Mucosa of rectum (tissue), 2 donors: ENCODE results near the gene MOSMO.

Source experiments
- H3K27ac ChIP-seq, 2 donors: one replicate each; pipeline ENCODE4 v1.7.0; 2013; ENCODE audit warnings: inconsistent platforms in 2 of 2, low read depth in 2 of 2, low read length in 2 of 2
- H3K27me3 ChIP-seq, 2 donors: one replicate each; pipeline ENCODE4 v1.7.0; 2013; ENCODE audit warnings: low read length in 2 of 2; ENCODE audit not compliant: control insufficient read depth in 2 of 2, insufficient read depth in 2 of 2
- H3K36me3 ChIP-seq, 2 donors: one replicate each; pipeline ENCODE4 v1.7.0; 2013; ENCODE audit warnings: low read length in 2 of 2; ENCODE audit not compliant: control insufficient read depth in 2 of 2, insufficient read depth in 2 of 2
- H3K4me1 ChIP-seq, 2 donors: one replicate each; pipeline ENCODE4 v1.7.0; 2013; ENCODE audit warnings: low read length in 2 of 2, mild to moderate bottlenecking in 1 of 2; ENCODE audit not compliant: control insufficient read depth in 2 of 2, insufficient read depth in 2 of 2
- H3K4me3 ChIP-seq, 2 donors: one replicate each; pipeline ENCODE4 v1.7.0; 2013; ENCODE audit warnings: low read length in 2 of 2
- H3K9ac ChIP-seq, 2 donors: one replicate each; pipeline ENCODE4 v1.7.0; 2013; ENCODE audit warnings: low read length in 2 of 2, low read depth in 1 of 2, mild to moderate bottlenecking in 1 of 2
- H3K9me3 ChIP-seq, 2 donors: one replicate each; pipeline ENCODE4 v1.7.0; 2013; ENCODE audit warnings: low read length in 2 of 2; ENCODE audit not compliant: control insufficient read depth in 2 of 2
- donor health status: healthy.
- donor health status: Normal muscosa, but diverticular disease.

MOSMO gene

DNA sequence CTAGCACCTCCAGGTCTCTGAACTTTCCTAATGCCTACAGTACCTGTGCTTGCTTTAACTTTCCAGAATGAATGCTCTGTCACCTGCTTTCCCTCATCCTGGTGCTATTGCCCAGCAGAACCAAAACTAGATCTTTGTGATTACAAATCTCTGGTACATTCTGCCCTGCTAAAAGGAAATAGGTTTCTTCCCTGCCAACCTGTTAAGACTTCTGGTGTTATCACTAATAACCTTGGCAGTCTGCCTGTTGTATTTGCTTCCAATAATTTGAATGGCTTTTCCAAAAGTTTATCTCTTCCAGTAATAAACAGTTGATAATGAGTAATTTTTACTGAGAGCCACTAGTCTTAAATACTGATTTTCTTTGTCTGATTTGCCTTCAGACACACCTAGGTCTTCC is 22.4 kb upstream of the MOSMO start:
- Histone ChIP-seq H3K9me3 (no peaks in the 10 kb centered on the region), H3K9ac (no peak overlapping the region), H3K36me3 (peaks cover 44 to 56% of the 10 kb centered on the region in 2 donors), H3K27me3 (no peaks in the 10 kb centered on the region), H3K4me3 (no peak overlapping the region), H3K27ac (no peak overlapping the region), H3K4me1 (no peaks in the 10 kb centered on the region)

DNA sequence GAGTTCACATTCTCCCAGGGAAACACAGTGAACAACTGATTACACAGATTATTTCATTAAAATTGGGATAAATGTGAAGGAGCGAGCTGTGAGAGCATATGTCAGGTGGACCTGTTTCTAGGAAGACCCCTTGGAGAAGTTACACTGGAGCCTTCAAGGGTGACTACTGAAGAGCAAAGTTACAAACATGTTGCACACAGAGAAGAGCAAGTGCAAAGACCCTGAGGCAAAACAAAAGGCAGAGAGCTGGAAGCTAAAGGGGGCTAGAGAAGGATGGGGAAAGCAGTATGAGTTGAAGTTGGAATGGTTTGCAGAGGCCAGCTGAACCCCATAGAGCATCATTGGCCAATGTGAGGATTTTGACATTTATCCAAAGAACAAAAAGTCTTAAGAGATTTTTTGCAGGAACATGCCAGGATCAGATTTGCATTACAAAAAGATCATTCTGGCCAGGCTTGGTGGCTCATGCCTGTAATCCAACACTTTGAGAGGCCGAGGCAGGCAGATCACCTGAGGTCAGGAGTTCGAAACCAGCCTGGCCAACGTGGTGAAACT is 21.1 kb upstream of the MOSMO start:
- Histone ChIP-seq H3K36me3 (peaks cover 33 to 43% of the 10 kb centered on the region in 2 donors), H3K9me3 (no peaks in the 10 kb centered on the region), H3K27me3 (no peaks in the 10 kb centered on the region), H3K4me1 (no peaks in the 10 kb centered on the region), H3K9ac (no peak overlapping the region), H3K27ac (no peak overlapping the region), H3K4me3 (no peak overlapping the region)

DNA sequence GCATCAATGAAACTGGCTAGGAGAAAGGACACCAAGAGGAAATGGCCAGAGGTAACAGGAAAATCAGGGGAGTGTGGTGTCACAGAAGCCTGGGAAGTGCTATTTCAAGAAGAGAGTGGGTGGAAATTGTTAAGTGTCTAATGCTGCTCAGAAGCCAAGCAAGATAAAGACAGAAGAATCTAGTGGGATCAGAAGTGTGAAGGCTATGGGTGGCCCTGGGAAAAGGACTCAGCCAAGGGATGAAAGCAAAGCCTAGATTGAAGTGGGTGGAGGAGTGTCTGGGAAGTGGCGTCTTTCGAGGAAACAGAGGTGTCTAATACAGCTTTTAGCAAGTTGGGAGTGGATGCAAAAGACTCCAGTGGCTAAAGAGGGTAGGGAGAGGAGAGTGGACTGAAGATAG is 20.4 kb upstream of the MOSMO start:
- H3K27ac ChIP-seq = no peak overlapping the region

DNA sequence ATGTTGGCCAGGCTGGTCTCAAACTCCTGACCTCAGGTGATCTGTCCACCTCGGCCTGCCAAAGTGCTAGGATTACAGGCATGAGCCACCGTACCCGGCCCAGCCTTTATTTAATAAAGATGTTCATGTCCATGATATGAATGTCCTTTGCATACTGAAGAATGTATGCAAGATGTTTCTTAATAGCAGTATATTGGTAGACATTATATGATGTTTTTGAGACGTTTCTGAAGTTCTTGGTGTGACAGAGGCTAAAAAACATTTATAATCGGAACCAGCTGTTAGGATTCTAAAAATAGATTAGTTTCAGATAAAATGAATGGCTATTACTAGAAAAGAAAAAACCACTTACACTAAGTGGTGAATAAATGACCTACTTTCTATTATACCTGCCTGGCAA is 18.8 kb upstream of the MOSMO start:
- Histone ChIP-seq H3K9me3 (no peaks in the 10 kb centered on the region), H3K27ac (no peak overlapping the region), H3K36me3 (peaks cover 12 to 22% of the 10 kb centered on the region in 2 donors), H3K4me1 (no peaks in the 10 kb centered on the region), H3K9ac (no peak overlapping the region), H3K4me3 (no peak overlapping the region), H3K27me3 (no peaks in the 10 kb centered on the region)

More for the DNA sequence above, 20.4 kb upstream of the MOSMO start:
- no peaks in the 10 kb centered on the region for H3K9me3 ChIP-seq
- no peaks in the 10 kb centered on the region for H3K4me1 ChIP-seq
- no peak overlapping the region for H3K4me3 ChIP-seq
- H3K36me3 ChIP-seq = peaks cover 27 to 36% of the 10 kb centered on the region in 2 donors
- H3K27me3 ChIP-seq = no peaks in the 10 kb centered on the region
- no peak overlapping the region for H3K9ac ChIP-seq

DNA sequence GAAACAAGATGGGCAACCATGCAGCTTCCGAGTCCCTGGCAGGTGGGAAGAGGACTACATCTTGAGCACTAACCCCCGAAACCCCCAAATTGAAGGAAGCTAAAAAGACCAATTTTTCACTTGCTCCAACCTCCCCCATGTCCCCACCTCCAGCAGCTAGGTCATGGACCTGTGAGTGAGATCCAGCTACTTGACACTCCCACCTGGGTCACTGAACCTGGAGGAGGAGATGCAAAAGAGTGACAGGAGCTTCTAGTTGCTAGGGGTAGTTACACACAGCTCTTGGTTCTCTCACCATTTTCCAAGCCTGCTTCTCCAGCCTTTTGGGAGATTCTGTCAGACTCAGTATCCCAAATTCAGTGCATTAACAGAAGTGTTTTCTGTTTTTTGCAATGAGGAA is 18.2 kb upstream of the MOSMO start:
- no peak overlapping the region for H3K27ac ChIP-seq
- no peak overlapping the region for H3K9ac ChIP-seq
- H3K4me3 ChIP-seq = no peak overlapping the region
- H3K9me3 ChIP-seq = no peaks in the 10 kb centered on the region
- no peaks in the 10 kb centered on the region for H3K4me1 ChIP-seq
- H3K36me3 ChIP-seq = peaks cover 7 to 16% of the 10 kb centered on the region in 2 donors
- no peaks in the 10 kb centered on the region for H3K27me3 ChIP-seq

DNA sequence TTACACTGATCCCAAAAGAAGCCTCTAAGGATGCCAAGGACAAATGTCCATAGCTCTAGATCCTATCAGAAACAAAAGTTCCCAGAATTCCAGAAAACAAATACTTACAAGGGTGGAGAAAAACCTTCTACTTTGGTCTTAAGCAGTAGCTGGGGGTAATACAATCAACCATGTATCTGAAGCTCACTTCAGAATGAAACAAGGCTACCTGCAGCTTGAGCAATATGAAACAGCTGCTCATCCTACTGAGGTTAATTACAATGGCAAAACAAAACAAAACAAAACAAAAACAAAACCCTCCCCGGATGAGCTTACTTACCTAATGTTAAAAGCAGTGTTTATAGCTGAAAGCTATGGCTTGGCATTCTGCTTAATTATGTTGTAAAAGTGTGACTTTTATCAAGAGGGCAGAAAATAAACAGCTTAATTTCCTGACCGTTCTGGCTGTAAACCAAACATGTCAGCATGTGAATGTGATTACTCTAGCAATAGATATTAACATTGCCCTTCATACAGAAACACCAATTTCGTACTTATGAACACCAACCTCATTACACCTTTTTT is 17.4 kb upstream of the MOSMO start:
- no peak overlapping the region for H3K9ac ChIP-seq
- H3K4me3 ChIP-seq = no peak overlapping the region
- H3K36me3 ChIP-seq = peaks cover 4 to 11% of the 10 kb centered on the region in 2 donors
- H3K4me1 ChIP-seq = no peaks in the 10 kb centered on the region
- no peaks in the 10 kb centered on the region for H3K27me3 ChIP-seq
- H3K9me3 ChIP-seq = no peaks in the 10 kb centered on the region
- H3K27ac ChIP-seq = no peak overlapping the region

DNA sequence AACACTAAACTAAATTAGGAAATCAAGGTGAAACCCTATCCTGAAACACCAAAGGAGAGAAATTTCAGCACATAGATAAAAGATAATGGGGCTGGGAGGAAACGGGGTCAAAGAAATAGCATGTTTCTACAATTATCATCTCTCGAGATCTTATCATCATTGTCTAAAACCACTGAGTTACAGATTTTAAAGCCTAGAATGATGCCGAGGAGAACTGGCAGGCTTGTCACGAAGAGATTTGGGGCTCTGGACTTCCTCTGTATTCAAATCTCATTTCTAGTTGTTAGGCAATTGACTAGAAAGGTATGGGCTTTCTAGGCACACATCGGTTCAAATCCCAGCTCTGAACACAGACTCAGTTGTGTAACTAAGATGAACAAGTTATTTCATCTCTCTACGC is 16.3 kb upstream of the MOSMO start:
- no peaks in the 10 kb centered on the region for H3K27me3 ChIP-seq
- H3K9me3 ChIP-seq = no peaks in the 10 kb centered on the region
- H3K4me1 ChIP-seq = no peaks in the 10 kb centered on the region
- H3K4me3 ChIP-seq = no peak overlapping the region
- no peak overlapping the region for H3K9ac ChIP-seq
- H3K27ac ChIP-seq = no peak overlapping the region
- peaks cover 0 to 3% of the 10 kb centered on the region in 2 donors for H3K36me3 ChIP-seq

DNA sequence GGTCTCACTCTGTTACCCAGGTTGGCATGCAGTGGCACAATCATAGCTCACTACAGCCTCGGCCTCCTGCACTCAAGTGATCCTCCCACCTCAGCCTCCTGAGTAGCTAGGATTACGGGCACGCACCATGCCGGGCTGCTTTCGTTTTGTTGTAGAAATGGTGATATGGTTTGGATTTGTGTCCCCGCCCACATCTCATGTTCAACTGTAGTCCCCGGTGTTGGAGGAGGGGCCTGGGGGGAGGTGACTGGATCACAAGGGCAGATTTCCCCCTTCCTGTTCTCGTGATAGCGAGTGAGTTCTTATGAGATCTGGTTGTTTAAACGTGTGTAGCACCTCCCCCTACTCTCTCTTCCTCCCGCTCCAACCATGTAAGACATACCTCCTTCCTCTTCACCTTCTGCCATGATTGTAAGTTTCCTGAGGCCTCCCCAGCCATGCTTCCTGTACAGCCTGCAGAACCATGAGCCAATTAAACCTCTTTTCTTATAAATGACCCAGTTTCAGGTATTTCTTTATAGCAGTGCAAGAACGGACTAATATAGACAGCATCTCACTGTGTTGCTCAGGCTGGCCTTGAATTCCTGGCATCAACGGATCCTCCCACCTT is 12.9 kb upstream of the MOSMO start:
- Histone ChIP-seq H3K36me3 (no peaks in the 10 kb centered on the region), H3K9ac (no peak overlapping the region), H3K4me3 (no peak overlapping the region), H3K9me3 (no peaks in the 10 kb centered on the region), H3K27me3 (no peaks in the 10 kb centered on the region), H3K4me1 (peaks cover 5 to 11% of the 10 kb centered on the region in 2 donors), H3K27ac (no peak overlapping the region)

DNA sequence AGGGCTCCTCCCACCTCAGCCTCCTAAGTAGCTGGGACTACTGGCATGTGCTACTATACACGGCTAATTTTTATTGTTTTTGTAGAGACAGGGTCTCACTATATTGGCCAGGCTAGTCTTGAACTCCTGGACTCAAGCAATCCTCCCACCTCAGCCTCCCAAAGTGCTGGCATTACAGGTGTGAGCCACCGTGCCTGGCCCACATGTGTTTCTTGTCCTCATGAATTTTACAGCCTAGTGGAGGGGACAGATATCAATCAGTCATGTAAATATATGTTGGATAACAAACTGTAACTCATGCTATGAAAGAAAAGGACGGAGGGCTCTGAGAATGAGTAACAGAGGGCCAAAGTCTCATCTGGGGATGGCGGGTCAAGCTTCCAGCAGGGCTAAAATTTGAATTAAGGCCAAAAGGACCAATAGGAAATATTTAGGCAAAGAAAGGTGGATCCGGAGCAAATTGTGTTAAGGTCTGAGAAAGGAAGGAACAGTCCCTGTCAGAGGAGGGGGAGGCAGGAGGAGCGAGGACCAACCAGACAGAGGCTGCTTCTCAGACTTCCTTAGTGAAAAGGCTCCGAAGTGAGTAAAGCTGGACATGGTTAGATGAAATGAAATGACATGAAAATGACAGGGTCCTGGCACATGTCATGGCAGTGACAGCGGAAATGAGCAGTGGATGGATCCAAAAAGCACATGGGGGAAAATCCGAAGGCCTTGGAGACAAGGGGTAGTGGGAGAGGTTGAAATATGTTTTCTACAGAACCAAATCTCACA is 10.8 kb upstream of the MOSMO start:
- no peak overlapping the region for H3K9ac ChIP-seq
- peak overlapping the region in 1 of 2 donors; percentile 57 for H3K27ac ChIP-seq
- H3K4me1 ChIP-seq = peaks cover 11 to 19% of the 10 kb centered on the region in 2 donors
- H3K36me3 ChIP-seq = no peaks in the 10 kb centered on the region
- H3K9me3 ChIP-seq = no peaks in the 10 kb centered on the region
- no peak overlapping the region for H3K4me3 ChIP-seq
- no peaks in the 10 kb centered on the region for H3K27me3 ChIP-seq
